Neutrophil (primary cell): ENCODE results near the gene NAA20.

Experiments used
- H3K27ac ChIP-seq: fragments of 200-600 bp; sonication (generic); 2 replicates; pipeline ENCODE4 v1.5.1; 2016; ENCODE audit warnings: mild to moderate bottlenecking, moderate library complexity
- H3K27me3 ChIP-seq: fragments of 200-600 bp; sonication (generic); 2 replicates; pipeline ENCODE4 v1.6.0; 2016; ENCODE audit warnings: mild to moderate bottlenecking
- H3K36me3 ChIP-seq: fragments of 200-600 bp; sonication (generic); 2 replicates; pipeline ENCODE4 v1.5.1; 2017
- H3K4me1 ChIP-seq, 2 experiments: fragments of 200-600 bp in 1 of 2; sonication (generic) in 1 of 2; 1 replicate in 1 of 2; 2 replicates in 1 of 2; pipeline versions ENCODE4 v1.5.1 to v1.6.1; 2013 to 2016; ENCODE audit warnings: low read depth in 1 of 2, low read length in 1 of 2, mild to moderate bottlenecking in 1 of 2, moderate library complexity in 1 of 2; ENCODE audit not compliant: control insufficient read depth in 1 of 2, insufficient read depth in 1 of 2
- H3K4me3 ChIP-seq, 2 experiments: fragments of 200-600 bp in 1 of 2; sonication (generic) in 1 of 2; 1 replicate in 1 of 2; 2 replicates in 1 of 2; pipeline ENCODE4 v1.5.1; 2013 to 2016; ENCODE audit warnings: low read depth in 1 of 2, low read length in 1 of 2, mild to moderate bottlenecking in 1 of 2, moderate library complexity in 1 of 2
- H3K9me3 ChIP-seq: fragments of 200-600 bp; sonication (generic); 2 replicates; pipeline ENCODE4 v1.5.1; 2016
- CTCF ChIP-seq: fragments of 200-600 bp; sonication (generic); IDR thresholded peaks from 2 replicates; pipeline ENCODE4 v1.5.1; 2016; ENCODE audit warnings: antibody characterized with exemption

Gene NAA20

GRCh38 chr20:19975436-19975799 lies 41.7 kb upstream of the NAA20 start:
- no peak for TF ChIP-seq CTCF
- H3K36me3 ChIP-seq: no peaks in the 10 kb centered on the region
- H3K9me3 ChIP-seq: no peaks in the 10 kb centered on the region
- peaks cover 20 to 23% of the 10 kb centered on the region in 2 experiments for H3K4me1 ChIP-seq
- H3K4me3 ChIP-seq: peak overlapping the region in 1 of 2 experiments; percentile 42
- H3K27ac ChIP-seq: no peak overlapping the region
- H3K27me3 ChIP-seq: peaks cover 30% of the 10 kb centered on the region

GRCh38 chr20:19975901-19976300 lies 41.3 kb upstream of the NAA20 start:
- H3K9me3 ChIP-seq: no peaks in the 10 kb centered on the region
- H3K27me3 ChIP-seq: peaks cover 25% of the 10 kb centered on the region
- H3K4me3 ChIP-seq: no peak overlapping the region
- no peaks in the 10 kb centered on the region for H3K36me3 ChIP-seq
- TF ChIP-seq CTCF: no peak
- peaks cover 20 to 23% of the 10 kb centered on the region in 2 experiments for H3K4me1 ChIP-seq
- H3K27ac ChIP-seq: no peak overlapping the region

- no peak for TF ChIP-seq CTCF
- Histone ChIP-seq H3K27me3 (peaks cover 20% of the 10 kb centered on the region), H3K4me1 (peaks cover 20 to 23% of the 10 kb centered on the region in 2 experiments), H3K36me3 (no peaks in the 10 kb centered on the region), H3K4me3 (no peak overlapping the region), H3K27ac (no peak overlapping the region), H3K9me3 (no peaks in the 10 kb centered on the region)
Observed at GRCh38 chr20:19976595-19977372, 40.4 kb upstream of the NAA20 start.

GRCh38 chr20:19977373-19977770 lies 39.8 kb upstream of the NAA20 start:
- TF ChIP-seq CTCF: no peak
- Histone ChIP-seq H3K9me3 (no peaks in the 10 kb centered on the region), H3K4me1 (peaks cover 20 to 23% of the 10 kb centered on the region in 2 experiments), H3K27me3 (peaks cover 20% of the 10 kb centered on the region), H3K4me3 (no peak overlapping the region), H3K27ac (no peak overlapping the region), H3K36me3 (no peaks in the 10 kb centered on the region)

- H3K36me3 ChIP-seq: no peaks in the 10 kb centered on the region
- peaks cover 17 to 18% of the 10 kb centered on the region in 2 experiments for H3K4me1 ChIP-seq
- TF ChIP-seq CTCF: no peak
- no peak overlapping the region for H3K4me3 ChIP-seq
- H3K27me3 ChIP-seq: peaks cover 20% of the 10 kb centered on the region
- H3K27ac ChIP-seq: no peak overlapping the region
- no peaks in the 10 kb centered on the region for H3K9me3 ChIP-seq
Observed at GRCh38 chr20:19978511-19979210, 38.5 kb upstream of the NAA20 start.
